GM18870 (cell line): Measurements from ENCODE around the gene SIM2.

Experiments used
- ATAC-seq: cut with Tn5 transposase; IDR thresholded peaks from one replicate; pipeline ENCODE4 v1.9.1; 2021; ENCODE audit warnings: moderate library complexity; ENCODE audit not compliant: unreplicated experiment

SIM2 gene

GRCh38 chr21:36709868-36710728 is 11.2 kb downstream of the SIM2 start:
- no peak for ATAC-seq

DNA sequence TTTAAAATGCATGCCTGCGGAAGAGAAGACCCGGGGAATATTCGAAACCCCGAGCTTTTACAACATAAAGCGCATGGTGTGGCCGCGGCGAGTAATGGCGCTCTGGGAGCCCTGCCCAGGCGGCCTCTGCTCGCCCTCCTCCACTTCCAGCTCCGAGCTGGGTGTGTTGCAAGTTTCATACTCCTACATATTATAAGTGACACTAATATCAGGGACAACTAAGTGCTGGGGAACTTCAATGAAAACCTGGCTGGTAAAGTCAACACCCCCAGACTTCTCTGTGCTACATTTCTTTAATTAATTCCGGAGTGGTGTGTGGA is 11.8 kb downstream of the SIM2 start:
- ATAC-seq = no peak

- no peak for ATAC-seq
Observed at GRCh38 chr21:36713746-36714145, 14.8 kb downstream of the SIM2 start.

DNA sequence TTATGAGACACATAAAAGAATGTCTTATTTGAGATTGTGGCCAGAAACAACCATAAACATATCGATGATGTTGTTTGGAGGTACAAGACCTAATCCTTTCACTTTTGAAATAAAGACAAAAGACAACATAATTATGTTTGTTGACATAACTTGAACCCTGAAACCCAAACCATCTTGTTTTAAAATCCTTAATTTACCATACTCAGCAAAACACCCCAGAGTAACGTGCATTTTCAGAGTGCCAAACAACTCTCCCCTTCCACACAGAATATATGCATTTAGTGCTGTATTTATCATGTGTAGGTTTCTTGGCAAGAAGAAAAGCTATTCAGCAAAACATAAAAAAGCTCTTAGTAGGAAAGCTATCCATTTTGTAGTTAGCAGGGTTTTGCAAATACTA is 17.5 kb downstream of the SIM2 start:
- no peak for ATAC-seq

DNA sequence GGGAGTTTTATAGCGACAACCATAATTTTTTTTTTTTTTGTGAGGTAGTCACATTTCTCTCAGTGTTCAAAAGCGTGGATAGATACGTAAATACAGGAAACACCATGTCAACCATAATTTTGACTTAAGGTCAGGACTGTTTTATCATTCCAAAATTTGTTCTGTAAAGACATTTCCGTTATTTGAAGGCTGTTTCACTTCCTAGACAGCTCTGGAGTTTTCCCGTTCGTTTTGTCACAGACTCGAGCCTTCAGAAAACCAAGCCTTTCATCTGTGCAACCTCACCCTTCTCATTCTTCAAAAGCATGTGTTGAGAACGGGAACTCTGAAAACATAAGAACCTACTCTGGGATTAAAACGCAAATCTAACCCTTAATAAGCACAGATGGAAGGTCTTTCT is 17.9 kb downstream of the SIM2 start:
- ATAC-seq = no peak

GRCh38 chr21:36717976-36718375 is 19.1 kb downstream of the SIM2 start:
- no peak for ATAC-seq

DNA sequence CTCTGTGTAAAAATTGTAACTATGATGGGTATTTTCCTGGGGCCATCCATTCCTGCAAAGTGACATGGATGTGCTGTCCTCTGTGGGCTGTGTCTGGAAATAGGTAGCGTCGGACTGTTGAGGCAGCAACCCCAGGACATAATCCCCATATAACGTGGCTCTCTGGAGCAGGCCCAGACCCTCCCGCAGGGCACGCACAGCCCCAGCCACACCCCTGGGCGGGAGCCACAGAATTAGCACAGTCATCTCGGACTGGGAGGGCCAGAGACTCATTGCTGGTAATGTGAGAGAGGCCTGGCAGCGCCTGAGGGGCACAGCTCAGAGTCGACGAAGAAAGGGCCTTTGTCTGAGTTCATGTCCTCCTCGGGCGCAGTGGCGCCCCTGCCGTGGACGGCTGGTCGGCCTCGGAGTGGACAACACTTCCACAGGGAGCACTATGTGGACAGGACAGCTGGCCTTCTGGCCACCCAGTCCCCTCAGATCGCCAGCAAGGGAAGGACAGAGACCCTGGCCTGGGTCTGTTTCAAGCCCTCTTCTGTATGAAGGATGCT is 20.1 kb downstream of the SIM2 start:
- no peak for ATAC-seq

- ATAC-seq = no peak
Observed at GRCh38 chr21:36719614-36720013, 20.7 kb downstream of the SIM2 start.

- no peak for ATAC-seq
Observed at GRCh38 chr21:36721817-36722216, 22.9 kb downstream of the SIM2 start.

DNA sequence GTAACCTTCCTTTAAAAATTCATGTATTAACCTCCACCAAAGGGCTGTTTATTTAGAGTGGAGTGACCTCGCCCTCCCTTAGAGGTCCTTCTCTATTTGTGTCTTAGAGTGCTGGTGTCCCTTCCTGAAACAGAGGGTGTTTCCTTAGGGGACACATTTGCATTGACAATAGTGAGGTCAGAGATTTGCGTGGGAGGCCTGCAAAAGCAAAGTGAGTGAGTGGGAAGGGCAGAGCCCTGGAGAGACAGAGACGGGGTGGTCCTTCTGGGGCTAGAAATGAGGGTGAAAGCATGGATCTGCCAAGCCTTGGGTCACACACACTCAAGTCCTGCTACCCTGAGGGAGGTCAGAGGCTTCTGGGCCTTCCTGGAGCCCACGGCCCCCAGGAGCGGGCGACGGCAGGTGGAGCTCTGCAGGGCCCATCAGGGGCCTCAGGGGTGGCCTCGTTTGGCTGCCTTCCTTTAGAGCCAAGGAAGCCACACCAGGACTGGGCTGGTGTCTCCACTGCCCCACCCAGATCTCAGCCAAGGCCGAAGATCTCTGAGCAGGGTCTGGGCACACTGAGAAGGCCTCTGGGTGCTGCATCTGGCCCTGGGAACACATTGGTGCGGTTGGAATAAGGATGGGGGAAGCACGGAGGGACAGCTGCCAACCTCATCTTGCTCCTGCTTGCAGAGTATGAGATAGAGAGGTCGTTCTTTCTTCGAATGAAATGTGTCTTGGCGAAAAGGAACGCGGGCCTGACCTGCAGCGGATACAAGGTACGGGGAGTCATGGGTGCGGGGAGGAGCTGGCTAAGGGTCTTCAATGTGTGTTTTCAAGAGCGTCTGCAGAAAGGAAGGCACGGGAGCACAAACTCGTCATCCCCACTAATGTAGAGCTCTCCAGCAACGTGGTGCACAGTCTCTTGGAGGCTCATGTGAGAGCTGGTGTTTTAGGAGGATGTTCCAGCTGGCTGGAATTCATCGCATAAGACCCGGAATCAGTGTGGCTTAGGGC is 23.8 kb downstream of the SIM2 start:
- ATAC-seq = no peak

DNA sequence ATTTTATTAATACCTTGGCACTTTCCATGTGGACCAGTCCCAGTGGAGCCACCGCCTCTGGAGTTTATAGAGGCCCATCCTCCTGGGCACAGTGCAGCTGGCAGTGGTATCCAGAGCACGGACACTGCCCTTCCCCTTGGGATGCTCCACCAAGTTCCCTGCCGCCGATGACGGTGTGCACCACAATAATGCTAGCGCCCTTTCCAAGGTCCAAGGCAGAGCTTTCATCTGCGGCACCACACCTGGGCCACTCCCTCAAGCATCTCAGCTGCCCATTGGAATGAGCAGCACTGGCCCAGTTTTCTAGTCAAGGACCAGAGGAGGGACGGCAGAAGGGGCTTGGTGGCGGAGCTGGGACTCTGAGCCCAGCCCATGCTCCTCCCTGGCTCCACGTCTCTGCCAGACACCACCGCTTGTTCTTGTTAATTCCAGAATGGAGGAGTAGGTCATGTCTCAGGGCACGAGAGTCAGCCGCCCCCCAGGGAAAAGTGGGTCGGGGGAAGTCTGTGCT is 24.5 kb downstream of the SIM2 start:
- no peak for ATAC-seq

DNA sequence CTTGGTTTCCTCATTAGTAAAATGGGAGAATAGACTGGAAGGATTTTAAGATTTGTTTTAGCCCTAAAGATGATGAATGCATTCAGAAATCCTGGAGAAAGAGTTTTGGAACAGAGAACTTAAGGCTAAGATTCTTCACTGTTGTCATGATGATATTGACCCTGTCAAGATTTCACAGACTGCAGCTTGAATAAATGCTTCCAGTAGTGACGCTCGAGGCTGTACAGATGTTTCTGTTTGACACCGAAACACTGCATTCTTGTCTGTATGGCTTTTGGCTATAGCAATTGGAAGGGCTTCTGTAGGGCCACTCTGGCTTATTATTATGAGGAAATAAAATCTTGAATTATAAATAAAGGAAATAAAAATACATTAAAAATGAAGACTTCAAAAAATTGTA is 25.7 kb downstream of the SIM2 start:
- ATAC-seq = no peak

DNA sequence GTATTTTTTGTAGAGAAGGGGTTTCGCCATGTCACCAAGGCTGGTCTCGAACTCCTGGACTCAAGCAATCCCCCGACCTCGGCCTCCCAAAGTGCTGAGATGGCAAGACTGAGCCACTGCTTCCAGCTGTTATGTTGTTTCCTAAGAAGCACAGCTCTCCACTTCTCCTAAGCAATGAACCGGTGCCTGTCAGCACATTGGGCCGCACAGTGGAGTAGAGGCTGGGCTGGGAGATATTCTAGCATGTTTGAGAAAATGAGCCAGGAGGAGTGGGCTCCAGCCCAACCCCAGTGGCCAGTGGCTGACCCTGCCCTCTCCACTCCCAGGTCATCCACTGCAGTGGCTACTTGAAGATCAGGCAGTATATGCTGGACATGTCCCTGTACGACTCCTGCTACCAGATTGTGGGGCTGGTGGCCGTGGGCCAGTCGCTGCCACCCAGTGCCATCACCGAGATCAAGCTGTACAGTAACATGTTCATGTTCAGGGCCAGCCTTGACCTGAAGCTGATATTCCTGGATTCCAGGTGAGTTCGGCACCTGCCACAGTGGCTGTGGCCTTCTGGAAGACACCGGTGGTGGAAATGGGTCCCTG is 27.0 kb downstream of the SIM2 start:
- no peak for ATAC-seq

- ATAC-seq = no peak
Observed at GRCh38 chr21:36727866-36728265, 29.0 kb downstream of the SIM2 start.

- no peak for ATAC-seq
Observed at GRCh38 chr21:36728371-36729111, 29.6 kb downstream of the SIM2 start.

- no peak for ATAC-seq
Observed at GRCh38 chr21:36729310-36729970, 30.5 kb downstream of the SIM2 start.

GRCh38 chr21:36730291-36731281 is 31.7 kb downstream of the SIM2 start:
- no peak for ATAC-seq

DNA sequence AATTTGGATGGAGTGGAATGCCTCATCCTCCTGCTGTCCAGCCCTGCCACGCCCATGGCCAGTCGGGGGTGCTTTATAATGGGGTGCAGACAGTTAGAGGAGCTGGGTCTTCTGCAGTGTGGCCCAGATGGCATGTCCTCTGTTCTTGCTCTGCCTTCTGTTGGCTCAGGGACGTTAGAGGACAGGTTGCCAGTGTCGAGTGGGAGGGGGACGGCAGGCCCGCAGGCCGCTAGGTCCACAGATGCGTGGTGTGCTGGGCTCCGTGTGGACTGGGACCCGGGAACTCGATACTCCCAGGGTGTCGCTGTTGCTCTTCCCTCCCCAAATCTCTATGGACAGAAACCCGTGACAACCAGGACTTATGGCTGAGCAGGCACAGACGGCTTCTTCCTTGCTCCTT is 33.3 kb downstream of the SIM2 start:
- no peak for ATAC-seq

GRCh38 chr21:36732761-36733160 is 33.8 kb downstream of the SIM2 start:
- no peak for ATAC-seq
